K562 (cell line): Measurements from ENCODE around the gene RBM17. TPM values are rescaled to one million over a fixed set of nuclear protein-coding genes. Genes with fewer than 3 reads are reported as not detected.
A peak's percentile ranks its signal among the peaks of the same experiment; 100 is the strongest.

Experiments
- ATF3 ChIP-seq, 2 experiments: fragments of 450-650 bp in 1 of 2; sonication (generic) in 1 of 2; formaldehyde crosslinking in 1 of 2; IDR thresholded peaks in 1 of 2; conservative IDR thresholded peaks in 1 of 2; 2 replicates each; pipeline versions ENCODE4 v1.6.1 to v1.8.1; 2016 to 2023; ENCODE audit warnings: mild to moderate bottlenecking in 2 of 2, moderate library complexity in 2 of 2, inconsistent platforms in 1 of 2, missing genetic modification reagents in 1 of 2
- CHCHD3 ChIP-seq: fragments of 250-450 bp; sonication (Bioruptor Pico); IDR thresholded peaks from 2 replicates; pipeline ENCODE4 v2.1.2; 2022; ENCODE audit warnings: mild to moderate bottlenecking
- CREB3L1 ChIP-seq: fragments of 450-650 bp; IDR thresholded peaks from 2 replicates; pipeline ENCODE4 v1.6.1; 2014; ENCODE audit warnings: low read depth, mild to moderate bottlenecking, moderate library complexity, borderline replicate concordance
- CTCF ChIP-seq, 3 experiments: IDR thresholded peaks in 2 of 3; conservative IDR thresholded peaks in 1 of 3; 2 replicates each; pipeline ENCODE4 v1.5.1; 2011 to 2012; ENCODE audit warnings: low read length in 3 of 3, mild to moderate bottlenecking in 3 of 3, control low read depth in 2 of 3, improper control_type of control experiment in 1 of 3, inconsistent platforms in 1 of 3, low read depth in 1 of 3, mixed read lengths in 1 of 3, moderate library complexity in 1 of 3; ENCODE audit not compliant: insufficient read depth in 2 of 3
- FOXM1 ChIP-seq, 2 experiments: fragments of 450-650 bp in 1 of 2; sonication (generic) in 1 of 2; formaldehyde crosslinking in 1 of 2; IDR thresholded peaks; 2 replicates each; pipeline versions ENCODE4 v1.6.1 to v1.9.0; 2017 to 2022; ENCODE audit warnings: low read depth in 2 of 2, mild to moderate bottlenecking in 2 of 2, missing genetic modification reagents in 1 of 2, moderate library complexity in 1 of 2
- HNRNPLL ChIP-seq: fragments of 200-400 bp; formaldehyde crosslinking; IDR thresholded peaks from 2 replicates; pipeline ENCODE4 v1.6.1; 2017; ENCODE audit warnings: low read length, low read depth, mild to moderate bottlenecking; ENCODE audit not compliant: poor library complexity, severe bottlenecking
- MYNN ChIP-seq, 2 experiments: sonication (generic); formaldehyde crosslinking in 1 of 2; IDR thresholded peaks; 2 replicates each; pipeline versions ENCODE4 v1.5.0 to v1.6.1; 2016 to 2020; ENCODE audit warnings: antibody characterized with exemption in 1 of 2, missing genetic modification reagents in 1 of 2
- ZBTB5 ChIP-seq: fragments of 450-650 bp; IDR thresholded peaks from 2 replicates; pipeline ENCODE4 v1.6.1; 2017; ENCODE audit warnings: antibody characterized with exemption
- ZFP91 ChIP-seq: sonication (generic); formaldehyde crosslinking; IDR thresholded peaks from 2 replicates; pipeline ENCODE4 v1.8.0; 2022; ENCODE audit warnings: mild to moderate bottlenecking, missing genetic modification reagents
- ZNF212 ChIP-seq: fragments of 450-650 bp; formaldehyde crosslinking; IDR thresholded peaks from 2 replicates; pipeline ENCODE4 v1.4.0; 2020; ENCODE audit warnings: mild to moderate bottlenecking
- ZNF280A ChIP-seq: fragments of 450-650 bp; IDR thresholded peaks from 2 replicates; pipeline ENCODE4 v1.6.1; 2018; ENCODE audit warnings: mild to moderate bottlenecking, low read depth; ENCODE audit not compliant: partially characterized antibody
- ZNF785 ChIP-seq: fragments of 250-450 bp; sonication (Bioruptor Pico); IDR thresholded peaks from 2 replicates; pipeline ENCODE4 v1.4.0; 2020; ENCODE audit warnings: mild to moderate bottlenecking
- polyA plus RNA-seq, 8 experiments: library from polyadenylated mRNA; depleted of rRNA in 4 of 8; stranded (reverse) in 5 of 8; unstranded in 3 of 8; fragments of >200 nt; fragmentation: Nextera tagmentation in 2 of 8; fragmentation: Illumina TruSeq in 1 of 8; extraction: Ambion mirVana in 2 of 8; extraction: Trizol in 1 of 8; gene quantifications; 2 replicates each; pipeline versions ENCODE4 v1.2.1 to v1.2.3, GENCODE V29; 2011 to 2014; ENCODE audit warnings: inconsistent platforms in 1 of 8, missing spikeins in 1 of 8
- total RNA-seq, 7 experiments: library from RNA; depleted of rRNA in 6 of 7; stranded (reverse); fragments of >200 nt in 6 of 7; fragmentation: Illumina TruSeq in 2 of 7; extraction: Trizol in 2 of 7; gene quantifications; 2 replicates each; pipeline versions ENCODE4 v1.2.1 to v1.2.3, GENCODE V29; 2011 to 2021; ENCODE audit warnings: low replicate concordance in 1 of 7

RBM17 gene
- total and polyA plus RNA-seq, 9 of the 15 experiments (the other 6 are each of a cell fraction or from before 2014, with no cell fraction given): 23.6 to 217 (median 124) TPM

- TF ChIP-seq ATF3 (IDR thresholded peaks at IDR 0.05): no peak
- 0 out of 2 replicates have a peak, but pooled peaks have one; percentile 26 for TF ChIP-seq ATF3 (CRISPR knock-in tag; conservative IDR thresholded peaks at IDR 0.05)
- no peak for TF ChIP-seq ZNF280A
- no peak for TF ChIP-seq ZBTB5
- TF ChIP-seq HNRNPLL: peak; percentile 49
- peak; percentile 65; the same call in 1 of the 2 replicates for TF ChIP-seq CREB3L1
- TF ChIP-seq CTCF (IDR thresholded peaks at IDR 0.05 in 2 of 3, conservative IDR thresholded peaks at IDR 0.05 in 1 of 3; ENCODE audit: insufficient read depth in 2 of 3, low read depth in 1 of 3, low read length in 3 of 3): peak; percentile 100
- TF ChIP-seq ZNF212: no peak
- no peak for TF ChIP-seq CHCHD3 (CRISPR knock-in tag)
- TF ChIP-seq FOXM1 (IDR thresholded peaks at IDR 0.05; ENCODE audit: low read depth): peak; percentile 68
- 0 out of 2 replicates have a peak, but pooled peaks have one; percentile 68 for TF ChIP-seq FOXM1 (CRISPR knock-in tag; IDR thresholded peaks at IDR 0.05; ENCODE audit: low read depth)
- TF ChIP-seq ZNF785 (CRISPR knock-in tag): no peak
- TF ChIP-seq MYNN (IDR thresholded peaks at IDR 0.05): no peak
- no peak for TF ChIP-seq MYNN (CRISPR knock-in tag; IDR thresholded peaks at IDR 0.05)
- no peak for TF ChIP-seq ZFP91 (CRISPR knock-in tag)
These were observed at the start of gene RBM17 (continued) for GRCh38 chr10:6088721-6089333.
